Measurements from ENCODE around the gene ATXN7L3. TPM values are rescaled to one million over a fixed set of nuclear protein-coding genes. Genes with fewer than 3 reads are reported as not detected.

Gene ATXN7L3
- total RNA-seq, 1 donor from 2014 or later: 32.4 TPM

DNA sequence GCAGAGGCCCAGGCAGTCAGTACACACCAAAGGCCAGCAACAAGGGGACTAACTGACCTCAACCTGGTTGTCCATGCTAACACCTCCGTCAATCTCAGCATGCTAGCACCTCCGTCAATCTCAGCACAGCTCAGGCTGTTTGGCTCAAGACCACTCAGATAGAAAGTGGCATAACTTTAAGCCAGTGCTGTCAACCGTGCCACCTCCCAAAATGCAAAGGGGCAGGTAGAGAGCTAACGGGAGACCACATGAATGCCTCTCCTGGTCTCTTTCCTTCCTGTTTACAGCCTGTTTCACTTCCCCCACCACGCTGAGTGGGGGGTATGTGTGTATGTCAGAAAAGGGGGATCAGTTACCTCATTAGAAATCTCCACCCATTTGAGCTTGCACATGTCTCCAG is 16.5 kb upstream of the ATXN7L3 start:
- FAIRE-seq (no peak), DNase-seq (ENCODE audit: low read depth) (no peak)
- TF ChIP-seq, protein P1, sequence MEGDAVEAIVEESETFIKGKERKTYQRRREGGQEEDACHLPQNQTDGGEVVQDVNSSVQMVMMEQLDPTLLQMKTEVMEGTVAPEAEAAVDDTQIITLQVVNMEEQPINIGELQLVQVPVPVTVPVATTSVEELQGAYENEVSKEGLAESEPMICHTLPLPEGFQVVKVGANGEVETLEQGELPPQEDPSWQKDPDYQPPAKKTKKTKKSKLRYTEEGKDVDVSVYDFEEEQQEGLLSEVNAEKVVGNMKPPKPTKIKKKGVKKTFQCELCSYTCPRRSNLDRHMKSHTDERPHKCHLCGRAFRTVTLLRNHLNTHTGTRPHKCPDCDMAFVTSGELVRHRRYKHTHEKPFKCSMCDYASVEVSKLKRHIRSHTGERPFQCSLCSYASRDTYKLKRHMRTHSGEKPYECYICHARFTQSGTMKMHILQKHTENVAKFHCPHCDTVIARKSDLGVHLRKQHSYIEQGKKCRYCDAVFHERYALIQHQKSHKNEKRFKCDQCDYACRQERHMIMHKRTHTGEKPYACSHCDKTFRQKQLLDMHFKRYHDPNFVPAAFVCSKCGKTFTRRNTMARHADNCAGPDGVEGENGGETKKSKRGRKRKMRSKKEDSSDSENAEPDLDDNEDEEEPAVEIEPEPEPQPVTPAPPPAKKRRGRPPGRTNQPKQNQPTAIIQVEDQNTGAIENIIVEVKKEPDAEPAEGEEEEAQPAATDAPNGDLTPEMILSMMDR (IDR thresholded peaks at IDR 0.05; ENCODE audit: insufficient read depth, low read length, severe bottlenecking): no peak
- Histone ChIP-seq H3K36me3 (ENCODE audit: control insufficient read depth, insufficient read depth, low read length) (peaks cover 30% of the 10 kb centered on the region), H3K4me3 (ENCODE audit: low read depth, low read length) (no peak overlapping the region), H3K27me3 (ENCODE audit: control insufficient read depth, insufficient read depth, low read length) (no peaks in the 10 kb centered on the region)

GRCh38 chr17:44214896-44215295 is 15.2 kb upstream of the ATXN7L3 start:
- no peak overlapping the region for H3K4me3 ChIP-seq (ENCODE audit: low read depth, low read length)
- H3K36me3 ChIP-seq (ENCODE audit: control insufficient read depth, insufficient read depth, low read length): peaks cover 40% of the 10 kb centered on the region
- DNase-seq (ENCODE audit: low read depth): no peak
- no peak for FAIRE-seq
- H3K27me3 ChIP-seq (ENCODE audit: control insufficient read depth, insufficient read depth, low read length): no peaks in the 10 kb centered on the region
- TF ChIP-seq, protein P1 (IDR thresholded peaks at IDR 0.05; ENCODE audit: insufficient read depth, low read length, severe bottlenecking): no peak

GRCh38 chr17:44214230-44214494 is 14.5 kb upstream of the ATXN7L3 start:
- H3K27me3 ChIP-seq (ENCODE audit: control insufficient read depth, insufficient read depth, low read length): no peaks in the 10 kb centered on the region
- peaks cover 43% of the 10 kb centered on the region for H3K36me3 ChIP-seq (ENCODE audit: control insufficient read depth, insufficient read depth, low read length)
- TF ChIP-seq, protein P1 (IDR thresholded peaks at IDR 0.05; ENCODE audit: insufficient read depth, low read length, severe bottlenecking): no peak
- DNase-seq (ENCODE audit: low read depth) (no peak), FAIRE-seq (no peak)
- H3K4me3 ChIP-seq (ENCODE audit: low read depth, low read length): no peak overlapping the region

DNA sequence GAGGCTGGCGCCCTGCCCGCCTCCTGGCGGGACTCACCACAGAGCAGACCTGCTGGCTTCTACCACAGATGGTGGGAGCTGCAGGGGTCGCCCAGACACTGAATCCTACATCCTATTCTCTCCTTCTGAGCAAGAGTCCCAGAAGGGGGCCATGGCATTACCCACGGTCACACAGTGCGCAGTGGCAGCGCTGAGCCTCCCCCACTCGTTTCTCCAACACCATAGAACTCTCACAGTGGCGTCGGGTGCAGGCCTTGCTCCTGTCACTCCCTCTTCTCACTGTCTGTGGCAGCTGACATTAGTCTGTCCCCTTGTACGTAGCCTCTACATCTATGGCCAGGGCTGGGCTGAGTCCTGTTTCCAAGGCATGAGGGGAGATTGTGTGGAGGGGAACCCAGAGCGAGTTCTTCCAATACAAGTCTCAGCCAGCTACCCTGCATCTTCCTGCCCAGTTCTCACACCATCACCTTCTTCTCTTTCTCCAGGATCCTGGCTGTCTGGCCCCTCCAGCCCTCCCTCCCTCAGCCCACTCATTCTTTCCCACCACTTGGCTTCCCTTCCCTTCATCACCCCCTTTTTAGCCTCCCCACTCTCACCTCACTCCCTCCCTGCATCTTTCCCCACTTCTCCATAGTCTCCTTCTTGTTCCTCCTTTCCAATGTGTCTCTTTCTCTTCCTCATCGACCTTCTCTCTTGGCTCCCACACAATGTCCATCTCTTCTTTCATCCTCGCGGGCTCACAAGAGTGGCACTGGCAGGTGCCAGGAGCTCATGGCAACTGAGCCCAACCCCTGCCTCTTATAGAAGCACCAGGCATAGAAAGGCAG is 13.9 kb upstream of the ATXN7L3 start:
- DNase-seq (ENCODE audit: low read depth) (no peak), FAIRE-seq (no peak)
- Histone ChIP-seq H3K36me3 (ENCODE audit: control insufficient read depth, insufficient read depth, low read length) (peaks cover 45% of the 10 kb centered on the region), H3K4me3 (ENCODE audit: low read depth, low read length) (no peak overlapping the region), H3K27me3 (ENCODE audit: control insufficient read depth, insufficient read depth, low read length) (no peaks in the 10 kb centered on the region)
- TF ChIP-seq, protein P1 (IDR thresholded peaks at IDR 0.05; ENCODE audit: insufficient read depth, low read length, severe bottlenecking): no peak

GRCh38 chr17:44212507-44213402 is 13.1 kb upstream of the ATXN7L3 start:
- Histone ChIP-seq H3K36me3 (ENCODE audit: control insufficient read depth, insufficient read depth, low read length) (peaks cover 45% of the 10 kb centered on the region), H3K4me3 (ENCODE audit: low read depth, low read length) (no peak overlapping the region), H3K27me3 (ENCODE audit: control insufficient read depth, insufficient read depth, low read length) (no peaks in the 10 kb centered on the region)
- DNase-seq (ENCODE audit: low read depth): no peak
- no peak for FAIRE-seq
- TF ChIP-seq, protein P1 (IDR thresholded peaks at IDR 0.05; ENCODE audit: insufficient read depth, low read length, severe bottlenecking): no peak

Measured in bronchial epithelial cell (primary cell).